Measurements from ENCODE around the gene ACTRT2.

Gene ACTRT2

DNA sequence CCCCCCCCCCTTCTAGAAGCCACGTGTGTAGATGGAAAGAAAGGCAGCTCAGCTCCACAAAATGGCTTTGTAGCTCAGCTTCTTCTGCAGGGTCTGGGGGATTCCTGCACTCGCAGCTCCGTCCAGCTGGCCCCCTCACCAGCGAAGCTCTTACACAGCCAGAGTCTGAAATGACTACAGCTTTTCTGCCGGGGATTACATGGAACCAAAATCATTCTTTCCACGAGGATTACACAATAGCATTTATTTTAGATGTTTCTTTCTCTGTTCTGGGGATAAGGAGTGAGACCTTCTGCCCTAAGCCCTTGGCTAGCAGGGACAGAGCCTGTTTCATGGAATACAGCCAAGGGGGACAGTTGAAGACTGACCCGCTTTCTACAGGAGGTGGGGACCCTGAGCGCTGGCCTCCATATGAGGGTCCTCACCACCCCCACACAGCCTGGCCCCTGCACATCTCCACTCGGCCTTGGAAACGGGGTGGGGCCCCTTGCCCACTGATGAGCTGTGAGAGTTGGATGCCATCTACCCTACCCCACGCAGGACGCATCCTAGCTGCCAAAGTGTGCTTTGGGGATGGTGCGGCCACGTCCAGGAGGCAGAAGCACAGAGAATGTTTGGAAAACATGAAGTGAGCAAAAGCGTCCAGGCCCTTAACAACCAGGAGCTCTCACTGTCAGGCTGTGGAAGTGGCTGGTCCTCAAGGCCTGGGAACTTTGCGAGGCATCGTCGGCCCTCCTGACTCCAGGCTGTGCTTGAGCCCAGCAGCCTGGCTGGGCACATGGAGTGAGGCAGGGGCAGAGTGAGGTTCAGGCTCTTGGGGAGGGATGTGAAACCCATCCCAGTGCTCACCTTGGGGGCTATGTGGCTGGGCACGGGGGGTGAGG is 14.5 kb downstream of the ACTRT2 start:
- H3K4me3 ChIP-seq (ENCODE audit: low read length), result no peak overlapping the region
- H3K9ac ChIP-seq (ENCODE audit: low read length), result no peak overlapping the region
- H3K9me2 ChIP-seq (replicated peaks; ENCODE audit: insufficient read depth, low read length), result no peaks in the 10 kb centered on the region
- no peaks in the 10 kb centered on the region for H4K20me1 ChIP-seq (ENCODE audit: insufficient read depth, low read length)
- H3K27me3 ChIP-seq (replicated peaks; ENCODE audit: insufficient read depth, low read length), result peaks cover 86% of the 10 kb centered on the region
- no peaks in the 10 kb centered on the region for H3K79me2 ChIP-seq (ENCODE audit: low read length)
- no peak overlapping the region for H3K27ac ChIP-seq (ENCODE audit: low read length)
- DNase-seq, result no peak
- no peaks in the 10 kb centered on the region for H3K4me1 ChIP-seq (ENCODE audit: low read length)
- TF ChIP-seq, protein P1, sequence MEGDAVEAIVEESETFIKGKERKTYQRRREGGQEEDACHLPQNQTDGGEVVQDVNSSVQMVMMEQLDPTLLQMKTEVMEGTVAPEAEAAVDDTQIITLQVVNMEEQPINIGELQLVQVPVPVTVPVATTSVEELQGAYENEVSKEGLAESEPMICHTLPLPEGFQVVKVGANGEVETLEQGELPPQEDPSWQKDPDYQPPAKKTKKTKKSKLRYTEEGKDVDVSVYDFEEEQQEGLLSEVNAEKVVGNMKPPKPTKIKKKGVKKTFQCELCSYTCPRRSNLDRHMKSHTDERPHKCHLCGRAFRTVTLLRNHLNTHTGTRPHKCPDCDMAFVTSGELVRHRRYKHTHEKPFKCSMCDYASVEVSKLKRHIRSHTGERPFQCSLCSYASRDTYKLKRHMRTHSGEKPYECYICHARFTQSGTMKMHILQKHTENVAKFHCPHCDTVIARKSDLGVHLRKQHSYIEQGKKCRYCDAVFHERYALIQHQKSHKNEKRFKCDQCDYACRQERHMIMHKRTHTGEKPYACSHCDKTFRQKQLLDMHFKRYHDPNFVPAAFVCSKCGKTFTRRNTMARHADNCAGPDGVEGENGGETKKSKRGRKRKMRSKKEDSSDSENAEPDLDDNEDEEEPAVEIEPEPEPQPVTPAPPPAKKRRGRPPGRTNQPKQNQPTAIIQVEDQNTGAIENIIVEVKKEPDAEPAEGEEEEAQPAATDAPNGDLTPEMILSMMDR (IDR thresholded peaks at IDR 0.05; ENCODE audit: low read length), result no peak
- TF ChIP-seq EZH2phosphoT487 (IDR thresholded peaks at IDR 0.05; ENCODE audit: low read length) (no peak), EZH2 (optimal IDR thresholded peaks at IDR 0.05; ENCODE audit: low read depth, low read length) (no peak)
- no peak overlapping the region for H3K4me2 ChIP-seq (ENCODE audit: low read depth, low read length)
- H3K9me3 ChIP-seq (replicated peaks; ENCODE audit: insufficient read depth, low read length), result no peaks in the 10 kb centered on the region
- no peaks in the 10 kb centered on the region for H3F3A ChIP-seq (ENCODE audit: insufficient read depth, low read length)
- H2AFZ ChIP-seq (ENCODE audit: low read length), result no peak overlapping the region
- H3K36me3 ChIP-seq (replicated peaks; ENCODE audit: insufficient read depth, low read length), result no peaks in the 10 kb centered on the region

DNA sequence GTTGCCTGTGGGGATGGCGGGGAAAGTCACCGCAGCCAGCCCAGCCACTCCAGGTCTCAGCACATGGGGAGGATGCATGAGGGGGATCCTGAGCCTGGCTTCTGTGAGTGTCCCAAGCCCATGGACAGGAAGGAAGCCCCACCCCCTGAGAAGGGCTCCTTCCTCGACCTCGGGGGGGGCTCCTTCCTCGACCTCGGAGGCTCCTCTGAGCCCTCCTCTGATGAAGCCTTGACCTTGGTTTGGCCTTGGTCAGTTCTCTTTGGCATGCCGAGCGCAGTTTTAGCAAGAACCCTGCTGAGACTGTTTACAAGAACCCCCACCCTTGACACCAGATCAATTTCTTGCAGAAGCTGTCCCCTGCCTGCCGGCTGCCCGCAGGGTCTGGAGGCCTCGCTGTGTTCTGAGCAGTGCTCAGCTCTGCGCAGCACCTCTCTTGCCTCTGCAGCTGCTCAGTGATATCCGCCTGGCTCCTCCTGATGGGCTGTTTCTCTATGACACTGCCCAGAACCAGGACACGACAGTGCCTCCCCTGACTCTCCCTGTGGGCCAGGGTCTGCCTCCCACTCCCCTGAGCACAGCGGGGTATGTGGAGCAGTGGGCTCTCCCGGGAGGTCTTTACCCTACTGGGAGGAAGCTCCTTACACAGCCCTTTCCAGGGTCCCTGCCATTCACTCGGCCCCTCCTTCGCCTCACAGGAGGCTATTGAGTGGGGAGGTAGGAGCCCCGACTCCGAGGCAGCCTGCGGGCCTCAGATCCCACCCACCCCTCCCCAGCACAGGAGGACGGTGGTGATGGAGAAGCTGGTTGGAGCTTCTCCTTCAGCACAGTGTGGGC is 15.4 kb downstream of the ACTRT2 start:
- Histone ChIP-seq H4K20me1 (ENCODE audit: insufficient read depth, low read length) (no peaks in the 10 kb centered on the region), H3K27ac (ENCODE audit: low read length) (no peak overlapping the region), H3K9me2 (replicated peaks; ENCODE audit: insufficient read depth, low read length) (no peaks in the 10 kb centered on the region), H3K9me3 (replicated peaks; ENCODE audit: insufficient read depth, low read length) (no peaks in the 10 kb centered on the region), H3F3A (ENCODE audit: insufficient read depth, low read length) (no peaks in the 10 kb centered on the region), H3K4me1 (ENCODE audit: low read length) (no peaks in the 10 kb centered on the region), H2AFZ (ENCODE audit: low read length) (no peak overlapping the region), H3K4me2 (ENCODE audit: low read depth, low read length) (no peak overlapping the region), H3K4me3 (ENCODE audit: low read length) (no peak overlapping the region), H3K9ac (ENCODE audit: low read length) (no peak overlapping the region), H3K79me2 (ENCODE audit: low read length) (no peaks in the 10 kb centered on the region), H3K27me3 (replicated peaks; ENCODE audit: insufficient read depth, low read length) (peaks cover 86% of the 10 kb centered on the region), H3K36me3 (replicated peaks; ENCODE audit: insufficient read depth, low read length) (no peaks in the 10 kb centered on the region)
- no peak for DNase-seq
- TF ChIP-seq EZH2 (optimal IDR thresholded peaks at IDR 0.05; ENCODE audit: low read depth, low read length), result no peak
- TF ChIP-seq EZH2phosphoT487 (IDR thresholded peaks at IDR 0.05; ENCODE audit: low read length), result no peak
- TF ChIP-seq, protein P1 (IDR thresholded peaks at IDR 0.05; ENCODE audit: low read length), result no peak

DNA sequence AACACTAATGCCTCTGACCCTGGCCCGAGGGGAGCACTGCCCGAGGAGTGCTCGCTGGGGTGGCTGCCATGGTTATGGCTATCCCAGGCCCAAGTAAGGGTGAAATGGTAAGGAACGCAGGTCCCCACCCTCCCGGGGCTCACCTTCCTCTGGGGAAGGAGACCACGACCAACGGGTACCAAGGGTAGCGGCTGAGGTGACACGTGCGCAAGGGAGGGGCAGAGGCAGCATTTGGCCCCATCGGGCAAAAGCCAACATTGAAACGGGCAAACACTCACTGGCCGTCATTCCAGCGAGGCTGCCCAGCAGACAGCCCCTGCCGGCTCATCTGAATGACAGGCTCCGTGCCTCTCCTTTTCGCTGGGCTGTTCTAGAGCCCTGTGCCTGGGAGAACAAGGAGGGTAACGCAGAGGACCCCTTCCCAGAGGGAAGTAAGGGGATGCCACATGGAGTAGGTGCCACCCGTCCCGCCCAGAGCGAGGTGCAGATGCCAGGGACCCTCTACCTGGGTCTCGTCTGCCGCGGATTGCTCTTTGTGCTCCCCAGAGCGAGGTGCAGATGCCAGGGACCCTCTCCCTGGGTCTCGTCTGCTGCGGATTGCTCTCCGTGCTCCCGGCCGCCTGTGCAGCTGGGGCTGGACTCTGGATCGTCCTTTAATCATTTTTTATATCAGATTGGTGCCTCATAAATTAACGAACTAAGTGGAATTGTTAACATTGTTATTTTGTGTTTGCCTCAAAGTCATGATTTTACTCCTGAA is 16.2 kb downstream of the ACTRT2 start:
- H3K4me1 ChIP-seq (ENCODE audit: low read length), result no peaks in the 10 kb centered on the region

More for the DNA sequence above, 16.2 kb downstream of the ACTRT2 start:
- H2AFZ ChIP-seq (ENCODE audit: low read length), result no peak overlapping the region
- no peak for DNase-seq
- H3K4me2 ChIP-seq (ENCODE audit: low read depth, low read length), result no peak overlapping the region
- no peaks in the 10 kb centered on the region for H3K36me3 ChIP-seq (replicated peaks; ENCODE audit: insufficient read depth, low read length)
- no peak overlapping the region for H3K9ac ChIP-seq (ENCODE audit: low read length)
- H3K9me2 ChIP-seq (replicated peaks; ENCODE audit: insufficient read depth, low read length), result no peaks in the 10 kb centered on the region
- no peaks in the 10 kb centered on the region for H3K9me3 ChIP-seq (replicated peaks; ENCODE audit: insufficient read depth, low read length)
- H3K4me3 ChIP-seq (ENCODE audit: low read length), result no peak overlapping the region
- peaks cover 86% of the 10 kb centered on the region for H3K27me3 ChIP-seq (replicated peaks; ENCODE audit: insufficient read depth, low read length)
- no peaks in the 10 kb centered on the region for H3K79me2 ChIP-seq (ENCODE audit: low read length)
- TF ChIP-seq EZH2phosphoT487 (IDR thresholded peaks at IDR 0.05; ENCODE audit: low read length), result no peak
- no peak for TF ChIP-seq EZH2 (optimal IDR thresholded peaks at IDR 0.05; ENCODE audit: low read depth, low read length)
- TF ChIP-seq, protein P1 (IDR thresholded peaks at IDR 0.05; ENCODE audit: low read length), result no peak
- H4K20me1 ChIP-seq (ENCODE audit: insufficient read depth, low read length), result no peaks in the 10 kb centered on the region
- no peaks in the 10 kb centered on the region for H3F3A ChIP-seq (ENCODE audit: insufficient read depth, low read length)
- H3K27ac ChIP-seq (ENCODE audit: low read length), result no peak overlapping the region
